Lower leg skin (tissue), 4 donors: ENCODE data around the gene ATOSA. TPM values are rescaled to one million over a fixed set of nuclear protein-coding genes. Genes with fewer than 3 reads are reported as not detected.

Source experiments
- DNase-seq, 2 donors: peaks; one replicate each; pipeline ENCODE4 v3.0.0-alpha.2; 2019; ENCODE audit warnings: low spot score in 2 of 2
- H3K4me3 ChIP-seq: fragments of 200-600 bp; sonication (generic); 2 replicates; pipeline ENCODE4 v1.5.1; 2017; ENCODE audit warnings: mild to moderate bottlenecking, low read depth; ENCODE audit not compliant: poor library complexity, severe bottlenecking
- POLR2A ChIP-seq, 2 donors: fragments of 450-650 bp; IDR thresholded peaks; one replicate each; pipeline ENCODE4 v1.6.1; 2016 to 2017; ENCODE audit warnings: antibody characterized with exemption in 2 of 2, mild to moderate bottlenecking in 1 of 2, moderate library complexity in 1 of 2
- WGBS, 2 donors: methylation state at CpG; one replicate each; pipeline ENCODE4 v1.1.5; 2018; 5-methylcytosine and 5-hydroxymethylcytosine counted together
- intact Hi-C: fragments of 100-400 bp; cut with DNase I; formaldehyde crosslinking; loops from one replicate; pipeline ENCODE4 v1.15.0; 2023; ENCODE audit warnings: low total_unique reads
- total RNA-seq, 4 donors: library from RNA; depleted of rRNA; stranded (reverse); fragments of >200 nt; gene quantifications; one replicate each; pipeline ENCODE4 v1.1.0, GENCODE V29; 2016
- TF ChIP-seq, protein P1 (sequence below), 3 donors: fragments of 450-650 bp; IDR thresholded peaks; one replicate each; pipeline ENCODE4 v1.5.1; 2016; ENCODE audit warnings: antibody characterized with exemption in 3 of 3, mild to moderate bottlenecking in 3 of 3, moderate library complexity in 2 of 3

ATOSA gene
- total RNA-seq, 4 donors from 2014 or later, result 42.6 to 57.7 (median 50.3) TPM

GRCh38 chr15:52657338-52657737 is 21.9 kb downstream of the ATOSA start:
- H3K4me3 ChIP-seq, result no peak overlapping the region
- WGBS, 2 donors, result 10 to 14% methylated on average over 1 of the region's 1 CpG
- TF ChIP-seq, protein P1, sequence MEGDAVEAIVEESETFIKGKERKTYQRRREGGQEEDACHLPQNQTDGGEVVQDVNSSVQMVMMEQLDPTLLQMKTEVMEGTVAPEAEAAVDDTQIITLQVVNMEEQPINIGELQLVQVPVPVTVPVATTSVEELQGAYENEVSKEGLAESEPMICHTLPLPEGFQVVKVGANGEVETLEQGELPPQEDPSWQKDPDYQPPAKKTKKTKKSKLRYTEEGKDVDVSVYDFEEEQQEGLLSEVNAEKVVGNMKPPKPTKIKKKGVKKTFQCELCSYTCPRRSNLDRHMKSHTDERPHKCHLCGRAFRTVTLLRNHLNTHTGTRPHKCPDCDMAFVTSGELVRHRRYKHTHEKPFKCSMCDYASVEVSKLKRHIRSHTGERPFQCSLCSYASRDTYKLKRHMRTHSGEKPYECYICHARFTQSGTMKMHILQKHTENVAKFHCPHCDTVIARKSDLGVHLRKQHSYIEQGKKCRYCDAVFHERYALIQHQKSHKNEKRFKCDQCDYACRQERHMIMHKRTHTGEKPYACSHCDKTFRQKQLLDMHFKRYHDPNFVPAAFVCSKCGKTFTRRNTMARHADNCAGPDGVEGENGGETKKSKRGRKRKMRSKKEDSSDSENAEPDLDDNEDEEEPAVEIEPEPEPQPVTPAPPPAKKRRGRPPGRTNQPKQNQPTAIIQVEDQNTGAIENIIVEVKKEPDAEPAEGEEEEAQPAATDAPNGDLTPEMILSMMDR (IDR thresholded peaks at IDR 0.05), result no peak
- no peak for TF ChIP-seq POLR2A (IDR thresholded peaks at IDR 0.05)
- intact Hi-C loops, result no loop called here
- DNase-seq, result no peak

- no peak for TF ChIP-seq POLR2A (IDR thresholded peaks at IDR 0.05)
- TF ChIP-seq, protein P1 (IDR thresholded peaks at IDR 0.05), result no peak
- intact Hi-C loops, result no loop called here
- no peak overlapping the region for H3K4me3 ChIP-seq
- DNase-seq, result no peak
Measured at GRCh38 chr15:52656412-52656811, 22.8 kb downstream of the ATOSA start.

GRCh38 chr15:52653431-52653964 is 25.7 kb downstream of the ATOSA start:
- no peak overlapping the region for H3K4me3 ChIP-seq
- intact Hi-C loops, result no loop called here
- TF ChIP-seq, protein P1 (IDR thresholded peaks at IDR 0.05), result no peak
- TF ChIP-seq POLR2A (IDR thresholded peaks at IDR 0.05), result no peak
- DNase-seq, result no peak
- 57 to 59% methylated on average over 5 of the region's 5 CpGs for WGBS, 2 donors

DNA sequence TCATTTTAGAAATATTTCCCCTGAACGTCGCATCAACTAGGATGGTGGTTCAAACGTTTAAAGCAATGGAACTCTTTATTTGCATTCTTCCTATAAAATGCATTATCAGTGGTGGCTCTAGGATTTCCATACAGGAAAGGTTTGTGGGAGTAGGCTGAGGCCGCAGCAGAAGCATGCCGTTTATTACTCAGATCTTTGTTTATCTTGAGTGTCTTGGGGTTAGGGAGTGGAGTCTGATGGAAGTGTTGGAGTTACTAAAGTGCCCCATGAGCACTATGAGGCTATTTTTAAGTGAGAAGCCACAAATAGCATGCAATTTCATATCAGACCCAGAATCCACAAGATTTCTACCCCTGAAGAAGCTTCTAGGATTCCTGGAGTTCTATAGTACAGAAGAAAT is 26.2 kb downstream of the ATOSA start:
- no peak for TF ChIP-seq POLR2A (IDR thresholded peaks at IDR 0.05)
- TF ChIP-seq, protein P1 (IDR thresholded peaks at IDR 0.05), result no peak
- WGBS, 2 donors, result 43 to 63% methylated on average over 5 of the region's 5 CpGs
- intact Hi-C loops, result no loop called here
- no peak for DNase-seq
- no peak overlapping the region for H3K4me3 ChIP-seq

DNA sequence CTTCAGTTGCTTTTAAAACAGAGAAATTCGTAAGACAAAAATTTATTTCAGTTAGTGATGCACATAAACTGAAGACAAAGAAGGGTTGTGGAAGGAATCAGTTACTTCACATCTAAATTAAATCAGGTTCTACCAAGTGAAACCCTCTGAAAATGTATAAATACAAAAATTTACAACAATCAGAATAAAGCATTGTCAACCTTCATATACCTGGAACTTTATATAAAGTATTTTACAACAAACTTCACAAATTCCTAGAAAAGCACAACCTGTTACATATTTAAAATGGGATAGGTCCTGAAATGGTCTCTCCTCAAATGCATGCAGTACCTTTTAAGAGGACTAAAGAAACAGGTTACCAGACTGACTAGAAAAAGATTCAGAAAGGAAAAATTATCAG is 26.9 kb downstream of the ATOSA start:
- intact Hi-C loops, result no loop called here
- H3K4me3 ChIP-seq, result no peak overlapping the region
- 35% methylated on average over 1 of the region's 1 CpG for WGBS, 2 donors
- no peak for TF ChIP-seq POLR2A (IDR thresholded peaks at IDR 0.05)
- TF ChIP-seq, protein P1 (IDR thresholded peaks at IDR 0.05), result no peak
- no peak for DNase-seq

DNA sequence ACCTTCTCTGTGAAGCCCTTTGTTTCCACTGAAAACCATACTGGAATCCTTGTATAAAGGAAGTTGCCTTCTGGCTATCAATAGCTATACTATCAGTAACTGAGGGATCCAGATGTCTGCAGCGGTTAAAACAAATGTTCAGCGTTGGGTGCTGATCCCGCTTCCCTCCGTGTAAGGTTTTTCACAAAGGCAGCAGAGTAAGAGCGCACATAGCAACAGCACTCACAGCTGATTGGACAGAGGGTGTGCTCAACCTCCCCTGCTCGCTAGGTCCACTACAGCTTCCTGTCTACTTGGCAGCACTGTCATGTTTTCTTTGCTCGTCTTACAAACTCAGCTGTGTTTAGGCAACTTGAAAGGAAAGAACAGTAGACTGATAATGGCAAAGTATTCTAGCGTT is 27.3 kb downstream of the ATOSA start:
- H3K4me3 ChIP-seq, result no peak overlapping the region
- intact Hi-C loops, result no loop called here
- WGBS, 2 donors, result 28 to 32% methylated on average over 8 of the region's 8 CpGs
- peak in 1 of 2 donors; percentile 53 for DNase-seq
- TF ChIP-seq, protein P1 (IDR thresholded peaks at IDR 0.05), result no peak
- TF ChIP-seq POLR2A (IDR thresholded peaks at IDR 0.05), result no peak
